SK-N-SH (cell line): Measurements from ENCODE around the gene EXOC6B. TPM values are rescaled to one million over a fixed set of nuclear protein-coding genes. Genes with fewer than 3 reads are reported as not detected.

Experiments used
- CTCF ChIA-PET: fragments of 300-600, 350-600 bp; formaldehyde crosslinking; extraction: SDS; loops from one replicate; lab custom pipeline; 2021; lab: Yijun Ruan, JAX
- POLR2A ChIA-PET: fragments of 350-600 bp; sonication (Branson Sonifier 250); formaldehyde crosslinking; extraction: SDS; loops from one replicate; lab custom pipeline; 2020; ENCODE audit warnings: antibody characterized with exemption, inconsistent platforms; lab: Yijun Ruan, JAX
- DNase-seq: peaks from one replicate; pipeline ENCODE4 v3.0.0; 2012
- H2AFZ ChIP-seq: fragments of 200-600 bp; sonication (generic); 2 replicates; pipeline ENCODE4 v1.8.1; 2016; ENCODE audit warnings: antibody characterized with exemption, mild to moderate bottlenecking, low read depth
- H3F3A ChIP-seq: fragments of 200-600 bp; sonication (generic); replicated peaks from 2 replicates; pipeline ENCODE3; 2016; ENCODE audit warnings: antibody characterized with exemption, mild to moderate bottlenecking; ENCODE audit not compliant: insufficient read depth
- H3K27ac ChIP-seq, 2 experiments: fragments of 200-500 bp in 1 of 2; fragments of 200-600 bp in 1 of 2; sonication (Bioruptor generic) in 1 of 2; sonication (generic), shearing (Covaris generic) in 1 of 2; 2 replicates each; pipeline versions ENCODE4 v1.5.1 to v1.6.1; 2014 to 2016; ENCODE audit warnings: low read depth in 2 of 2, inconsistent platforms in 1 of 2, low read length in 1 of 2, mild to moderate bottlenecking in 1 of 2, mixed read lengths in 1 of 2
- H3K27me3 ChIP-seq: fragments of 200-600 bp; sonication (generic), shearing (Covaris generic); 2 replicates; pipeline ENCODE4 v1.6.1; 2016; ENCODE audit warnings: mixed run types; ENCODE audit not compliant: insufficient read depth
- H3K36me3 ChIP-seq, 2 experiments: fragments of 200-500 bp in 1 of 2; fragments of 200-600 bp in 1 of 2; sonication (Bioruptor generic) in 1 of 2; sonication (generic) in 1 of 2; replicated peaks in 1 of 2; 2 replicates each; pipeline versions ENCODE3 to v1.5.1; 2014 to 2016; ENCODE audit warnings: low read length in 1 of 2, mild to moderate bottlenecking in 1 of 2; ENCODE audit not compliant: insufficient read depth in 2 of 2, control insufficient read depth in 1 of 2
- H3K4me1 ChIP-seq, 2 experiments: fragments of 200-500 bp in 1 of 2; fragments of 200-600 bp in 1 of 2; sonication (Bioruptor generic) in 1 of 2; sonication (generic), shearing (Covaris generic) in 1 of 2; 2 replicates each; pipeline versions ENCODE4 v1.5.1 to v1.6.1; 2014 to 2016; ENCODE audit warnings: low read depth in 1 of 2, low read length in 1 of 2, mixed run types in 1 of 2; ENCODE audit not compliant: insufficient read depth in 2 of 2, control insufficient read depth in 1 of 2
- H3K4me2 ChIP-seq: fragments of 200-600 bp; sonication (generic), shearing (Covaris generic); 2 replicates; pipeline ENCODE4 v1.6.1; 2017; ENCODE audit warnings: mixed run types
- H3K4me3 ChIP-seq, 2 experiments: fragments of 200-500 bp in 1 of 2; fragments of 200-600 bp in 1 of 2; sonication (Bioruptor generic) in 1 of 2; sonication (generic), shearing (Covaris generic) in 1 of 2; 2 replicates each; pipeline versions ENCODE4 v1.5.1 to v1.8.1; 2014 to 2016; ENCODE audit warnings: low read depth in 2 of 2, inconsistent platforms in 1 of 2, low read length in 1 of 2, mild to moderate bottlenecking in 1 of 2, mixed read lengths in 1 of 2, moderate library complexity in 1 of 2
- H3K79me2 ChIP-seq: fragments of 200-600 bp; sonication (generic); 2 replicates; pipeline ENCODE4 v1.8.1; 2017; ENCODE audit warnings: mild to moderate bottlenecking; ENCODE audit not compliant: insufficient read depth
- H3K9ac ChIP-seq: fragments of 200-600 bp; sonication (generic); 2 replicates; pipeline ENCODE4 v1.6.1; 2017; ENCODE audit warnings: mixed run types
- H3K9me2 ChIP-seq: fragments of 200-600 bp; sonication (generic); 2 replicates; pipeline ENCODE4 v1.6.1; 2017; ENCODE audit warnings: mixed run types
- H3K9me3 ChIP-seq: fragments of 200-600 bp; sonication (generic); 2 replicates; pipeline ENCODE4 v1.6.1; 2017; ENCODE audit warnings: mixed run types, mild to moderate bottlenecking, moderate library complexity
- H4K20me1 ChIP-seq: fragments of 200-600 bp; sonication (generic); 2 replicates; pipeline ENCODE4 v1.6.1; 2017; ENCODE audit warnings: mild to moderate bottlenecking, mixed run types; ENCODE audit not compliant: insufficient read depth
- CHD2 ChIP-seq: fragments of 150-350 bp; IDR thresholded peaks from 2 replicates; pipeline ENCODE4 v1.6.1; 2018; ENCODE audit warnings: low read length; ENCODE audit not compliant: partially characterized antibody
- ELF1 ChIP-seq: IDR thresholded peaks from 2 replicates; pipeline ENCODE4 v1.4.0; 2012
- EP300 ChIP-seq, 2 experiments: IDR thresholded peaks; 2 replicates each; pipeline versions ENCODE4 v1.4.0 to v1.6.1; 2012; ENCODE audit warnings: borderline replicate concordance in 1 of 2, low read depth in 1 of 2, low read length in 1 of 2
- FOSL2 ChIP-seq: IDR thresholded peaks from 2 replicates; pipeline ENCODE4 v1.4.0; 2012; ENCODE audit warnings: low read depth, mild to moderate bottlenecking, moderate library complexity, borderline replicate concordance
- GATA2 ChIP-seq: sonication (generic); formaldehyde crosslinking; IDR thresholded peaks from 2 replicates; pipeline ENCODE4 v1.5.0; 2020; ENCODE audit warnings: mild to moderate bottlenecking, missing genetic modification reagents
- IRF3 ChIP-seq: fragments of 150-350 bp; IDR thresholded peaks from 2 replicates; pipeline ENCODE4 v1.6.1; 2016; ENCODE audit warnings: mild to moderate bottlenecking, low read depth, low read length
- MAX ChIP-seq: IDR thresholded peaks from 2 replicates; pipeline ENCODE4 v1.4.0; 2012; ENCODE audit warnings: low read depth
- PBX3 ChIP-seq: IDR thresholded peaks from 2 replicates; pipeline ENCODE4; 2012
- RCOR1 ChIP-seq: fragments of 150-350 bp; IDR thresholded peaks from 2 replicates; pipeline ENCODE4 v1.6.1; 2017; ENCODE audit warnings: antibody characterized with exemption, low read length
- SMC3 ChIP-seq: IDR thresholded peaks from 2 replicates; pipeline ENCODE4 v1.6.1; 2012; ENCODE audit warnings: low read depth, low read length, improper control_type of control experiment
- USF2 ChIP-seq: fragments of 150-350 bp; IDR thresholded peaks from 2 replicates; pipeline ENCODE4 v1.6.1; 2017; ENCODE audit warnings: antibody characterized with exemption, low read length, low read depth, borderline replicate concordance
- ZBTB33 ChIP-seq: IDR thresholded peaks from 2 replicates; pipeline ENCODE4 v1.4.0; 2012; ENCODE audit warnings: low read depth, borderline replicate concordance
- WGBS: methylation state at CpG from one replicate; pipeline ENCODE4 v1.1.6; 2017; ENCODE audit warnings: low lambda C conversion rate; 5-methylcytosine and 5-hydroxymethylcytosine counted together
- polyA plus RNA-seq, 3 experiments: library from polyadenylated mRNA; depleted of rRNA; stranded (reverse); fragments of >200 nt; gene quantifications; 2 replicates each; pipeline ENCODE4 v1.2.3, GENCODE V29; 2012

The EXOC6B gene
- polyA plus RNA-seq, 1 of the 3 experiments (the other 2 are of a cell fraction), result 7.4 TPM

- no peak for TF ChIP-seq ELF1
- no peak for TF ChIP-seq MAX
- no peak for TF ChIP-seq GATA2 (CRISPR knock-in tag)
These were observed 534.8 kb downstream of the EXOC6B start (continued) for GRCh38 chr2:72291059-72291458.

GRCh38 chr2:72289736-72290135, 536.1 kb downstream of the EXOC6B start:
- Histone ChIP-seq H3K79me2 (no peaks in the 10 kb centered on the region), H3K4me2 (no peak overlapping the region), H3K27me3 (no peaks in the 10 kb centered on the region), H3K9me3 (peaks cover 5% of the 10 kb centered on the region; the same call in 1 of the 2 replicates), H3F3A (peaks cover 12% of the 10 kb centered on the region), H3K27ac (no peak overlapping the region), H3K4me1 (peaks cover 0 to 13% of the 10 kb centered on the region in 2 experiments; a peak in 3 of 4 replicates), H3K4me3 (no peak overlapping the region), H3K36me3 (no peaks in the 10 kb centered on the region), H3K9me2 (no peaks in the 10 kb centered on the region; the same call in 1 of the 2 replicates), H2AFZ (no peak overlapping the region), H3K9ac (no peak overlapping the region), H4K20me1 (no peaks in the 10 kb centered on the region)
- DNase-seq, result no peak
- ChIA-PET CTCF (no interaction called here), POLR2A (no interaction called here)
- 73% methylated on average over 3 of the region's 3 CpGs for WGBS
- TF ChIP-seq FOSL2 (no peak), ELF1 (no peak), PBX3 (no peak), GATA2 (CRISPR knock-in tag) (no peak), RCOR1 (no peak), IRF3 (no peak), EP300 (IDR thresholded peaks at IDR 0.05; ENCODE audit: borderline replicate concordance in 1 of 2, low read depth in 1 of 2, low read length in 1 of 2) (no peak), CHD2 (no peak), SMC3 (no peak), ZBTB33 (no peak)

GRCh38 chr2:72289283-72289682, 536.5 kb downstream of the EXOC6B start:
- no peak overlapping the region for H3K27ac ChIP-seq
- H4K20me1 ChIP-seq, result no peaks in the 10 kb centered on the region
- no peaks in the 10 kb centered on the region; the same call in 1 of the 2 replicates for H3K9me2 ChIP-seq
- H3K4me3 ChIP-seq, result no peak overlapping the region
- ChIA-PET POLR2A (no interaction called here), CTCF (no interaction called here)
- H3K9ac ChIP-seq, result no peak overlapping the region
- H3F3A ChIP-seq, result peaks cover 10% of the 10 kb centered on the region
- H3K4me1 ChIP-seq, result peaks cover 0 to 13% of the 10 kb centered on the region in 2 experiments; a peak in 3 of 4 replicates
- H3K79me2 ChIP-seq, result no peaks in the 10 kb centered on the region
- H2AFZ ChIP-seq, result no peak overlapping the region
- no peaks in the 10 kb centered on the region for H3K36me3 ChIP-seq
- H3K27me3 ChIP-seq, result no peaks in the 10 kb centered on the region
- DNase-seq, result no peak
- peaks cover 1% of the 10 kb centered on the region; the same call in 1 of the 2 replicates for H3K9me3 ChIP-seq
- H3K4me2 ChIP-seq, result no peak overlapping the region
- TF ChIP-seq USF2, result no peak
- TF ChIP-seq, all 33 proteins: peak for 0
- WGBS, result 85% methylated on average over 2 of the region's 2 CpGs
